Thoracic aorta (tissue), 2 donors: Measurements from ENCODE around the gene SPX. TPM values are rescaled to one million over a fixed set of nuclear protein-coding genes. Genes with fewer than 3 reads are reported as not detected.

Experiments
- ATAC-seq: fragments of 150-250 bp; one replicate; pipeline ENCODE4 v1.8.0; 2017; ENCODE audit warnings: low read depth; ENCODE audit not compliant: insufficient number of reproducible peaks, low FRiP score
- DNase-seq: peaks from one replicate; pipeline ENCODE4 v3.0.0-alpha.2; 2020; ENCODE audit warnings: low spot score
- H3K27ac ChIP-seq, 2 donors: fragments of 200-600 bp; sonication (generic); 1 replicate in 1 of 2; 2 replicates in 1 of 2; pipeline ENCODE4 v1.5.1; 2016; ENCODE audit warnings: mild to moderate bottlenecking in 2 of 2, moderate library complexity in 2 of 2
- H3K27me3 ChIP-seq: fragments of 200-600 bp; sonication (generic); replicated peaks from 2 replicates; pipeline ENCODE4 v1.6.0; 2016; ENCODE audit warnings: mild to moderate bottlenecking; ENCODE audit not compliant: insufficient read depth
- H3K36me3 ChIP-seq: fragments of 200-600 bp; sonication (generic); one replicate; pipeline ENCODE4 v1.5.1; 2016
- H3K4me1 ChIP-seq, 2 donors: fragments of 200-600 bp; sonication (generic); 1 replicate in 1 of 2; 2 replicates in 1 of 2; pipeline versions ENCODE4 v1.5.1 to v1.6.0; 2016; ENCODE audit warnings: low read depth in 2 of 2, mild to moderate bottlenecking in 1 of 2; ENCODE audit not compliant: control insufficient read depth in 1 of 2
- H3K4me3 ChIP-seq: fragments of 200-600 bp; sonication (generic); 2 replicates; pipeline ENCODE4 v1.5.1; 2016; ENCODE audit warnings: mild to moderate bottlenecking
- H3K9me3 ChIP-seq: fragments of 200-600 bp; sonication (generic); 2 replicates; pipeline ENCODE4 v1.5.1; 2016
- CTCF ChIP-seq: fragments of 200-600 bp; sonication (generic); IDR thresholded peaks from one replicate; pipeline ENCODE4 v1.5.1; 2019; ENCODE audit warnings: antibody characterized with exemption
- total RNA-seq, 2 donors: library from RNA; depleted of rRNA; stranded (reverse); fragments of >200 nt; gene quantifications; one replicate each; pipeline versions ENCODE4 v1.1.0 to v1.2.3, GENCODE V29; 2016

SPX gene
- total RNA-seq, 2 donors from 2014 or later, result 0.81 TPM; not detected in 1

GRCh38 chr12:21562859-21563258, 36.8 kb downstream of the SPX start:
- DNase-seq, result no peak

GRCh38 chr12:21566223-21566906, 40.3 kb downstream of the SPX start:
- Histone ChIP-seq H3K27me3 (no peaks in the 10 kb centered on the region), H3K27ac (no peak overlapping the region), H3K36me3 (no peaks in the 10 kb centered on the region), H3K9me3 (no peaks in the 10 kb centered on the region), H3K4me1 (no peaks in the 10 kb centered on the region), H3K4me3 (no peak overlapping the region)
- no peak for TF ChIP-seq CTCF
- ATAC-seq (no peak), DNase-seq (no peak)

More at GRCh38 chr12:21562859-21563258, 36.8 kb downstream of the SPX start:
- TF ChIP-seq CTCF, result no peak
- ATAC-seq, result no peak
- no peaks in the 10 kb centered on the region for H3K4me1 ChIP-seq
- H3K27ac ChIP-seq, result no peak overlapping the region
- no peaks in the 10 kb centered on the region for H3K36me3 ChIP-seq
- H3K9me3 ChIP-seq, result no peaks in the 10 kb centered on the region
- no peaks in the 10 kb centered on the region for H3K27me3 ChIP-seq
- H3K4me3 ChIP-seq, result no peak overlapping the region

- DNase-seq, result no peak
- Histone ChIP-seq H3K4me1 (no peaks in the 10 kb centered on the region), H3K36me3 (no peaks in the 10 kb centered on the region), H3K27ac (no peak overlapping the region), H3K27me3 (no peaks in the 10 kb centered on the region), H3K4me3 (no peak overlapping the region), H3K9me3 (no peaks in the 10 kb centered on the region)
- no peak for TF ChIP-seq CTCF
- ATAC-seq, result no peak
These were observed 40.9 kb downstream of the SPX start for GRCh38 chr12:21566907-21567394.

GRCh38 chr12:21568115-21568514, 42.0 kb downstream of the SPX start:
- no peak for ATAC-seq
- Histone ChIP-seq H3K27ac (no peak overlapping the region), H3K9me3 (no peaks in the 10 kb centered on the region), H3K4me1 (no peaks in the 10 kb centered on the region), H3K36me3 (no peaks in the 10 kb centered on the region), H3K27me3 (no peaks in the 10 kb centered on the region), H3K4me3 (no peak overlapping the region)
- no peak for TF ChIP-seq CTCF
- DNase-seq, result no peak

- H3K9me3 ChIP-seq, result no peaks in the 10 kb centered on the region
- no peaks in the 10 kb centered on the region for H3K27me3 ChIP-seq
- H3K27ac ChIP-seq, result no peak overlapping the region
- no peak for TF ChIP-seq CTCF
- no peak for DNase-seq
- no peak for ATAC-seq
- no peaks in the 10 kb centered on the region for H3K4me1 ChIP-seq
- H3K36me3 ChIP-seq, result no peaks in the 10 kb centered on the region
- no peak overlapping the region for H3K4me3 ChIP-seq
These were observed 45.0 kb downstream of the SPX start for GRCh38 chr12:21571046-21571445.
